Prostate gland (tissue), 2 donors: ENCODE measurements around the gene STAT4.

Experiments used
- CTCF ChIP-seq, 4 experiments: fragments of 200-600 bp in 2 of 4; fragments of 450-650 bp in 2 of 4; sonication (generic) in 2 of 4; IDR thresholded peaks; 1 replicate in 3 of 4; 2 replicates in 1 of 4; pipeline ENCODE4 v1.5.1; 2016 to 2019; ENCODE audit warnings: antibody characterized with exemption in 4 of 4, mild to moderate bottlenecking in 2 of 4, moderate library complexity in 2 of 4
- POLR2A ChIP-seq: fragments of 450-650 bp; IDR thresholded peaks from one replicate; pipeline ENCODE4 v1.6.1; 2016; ENCODE audit warnings: antibody characterized with exemption, mild to moderate bottlenecking
- POLR2AphosphoS5 ChIP-seq: sonication (generic); formaldehyde crosslinking; IDR thresholded peaks from one replicate; pipeline ENCODE4 v1.6.1; 2017; ENCODE audit warnings: antibody characterized with exemption

- TF ChIP-seq CTCF (IDR thresholded peaks at IDR 0.05): no peak
- no peak for TF ChIP-seq POLR2AphosphoS5
- no peak for TF ChIP-seq POLR2A
Measured at GRCh38 chr2:191023235-191023679, 127.5 kb downstream of the STAT4 start.
